CD4-positive, alpha-beta T cell (primary cell): ENCODE data around the gene BLCAP. TPM values are rescaled to one million over a fixed set of nuclear protein-coding genes. Genes with fewer than 3 reads are reported as not detected.
"Not testable (repeated sequence)": the region's sequence is repeated elsewhere in the genome, so short reads cannot be mapped to it uniquely, and the experiment has no call there.

Source experiments
- ATAC-seq: fragments of 200-7000 bp; cut with Tn5 transposase; one replicate; pipeline ENCODE4 v1.10.0; 2022; ENCODE audit warnings: mild to moderate bottlenecking; ENCODE audit not compliant: poor library complexity
- CTCF ChIA-PET: fragments of 350-600 bp; sonication (Branson Sonifier 250); formaldehyde crosslinking; loops from one replicate; lab custom pipeline; 2021; ENCODE audit warnings: antibody characterized with exemption, inconsistent platforms; lab: Charles Lee
- POLR2A ChIA-PET: fragments of 350-600 bp; sonication (Branson Sonifier 250); formaldehyde crosslinking; loops from one replicate; lab custom pipeline; 2021; ENCODE audit warnings: antibody characterized with exemption, inconsistent platforms; lab: Charles Lee
- DNase-seq, 14 experiments: peaks; one replicate each; pipeline ENCODE4 v3.0.0-alpha.2; 2013 to 2020; ENCODE audit warnings: mixed read lengths in 2 of 14
- H3K27ac ChIP-seq, 2 donors: one replicate each; pipeline versions ENCODE4 v1.5.1 to v1.7.0; 2013; ENCODE audit warnings: low read length in 2 of 2, low read depth in 1 of 2, mild to moderate bottlenecking in 1 of 2
- H3K27me3 ChIP-seq, 2 experiments: 1 replicate in 1 of 2; 2 replicates in 1 of 2; pipeline versions ENCODE4 v1.6.1 to v1.7.0; 2013; ENCODE audit warnings: low read length in 2 of 2, control low read depth in 1 of 2, mild to moderate bottlenecking in 1 of 2, moderate library complexity in 1 of 2; ENCODE audit not compliant: insufficient read depth in 2 of 2, control insufficient read depth in 1 of 2
- H3K36me3 ChIP-seq: one replicate; pipeline ENCODE4 v1.6.1; 2013; ENCODE audit warnings: low read length, control low read depth; ENCODE audit not compliant: insufficient read depth
- H3K4me1 ChIP-seq: one replicate; pipeline ENCODE4 v1.6.1; 2013; ENCODE audit warnings: low read length, control low read depth; ENCODE audit not compliant: insufficient read depth
- H3K4me3 ChIP-seq: one replicate; pipeline ENCODE4 v1.5.1; 2013; ENCODE audit warnings: mild to moderate bottlenecking, low read length, moderate library complexity
- H3K9me3 ChIP-seq, 2 experiments: 1 replicate in 1 of 2; 2 replicates in 1 of 2; pipeline versions ENCODE4 v1.6.1 to v1.7.0; 2013; ENCODE audit warnings: low read length in 2 of 2, mild to moderate bottlenecking in 2 of 2, control low read depth in 1 of 2, moderate library complexity in 1 of 2; ENCODE audit not compliant: control insufficient read depth in 1 of 2, insufficient read depth in 1 of 2
- H3K27ac Mint-ChIP-seq: one replicate; pipeline ENCODE4 v1.8.0; 2020; ENCODE audit warnings: mixed read lengths
- H3K27me3 Mint-ChIP-seq: one replicate; pipeline ENCODE4 v1.8.0; 2021; ENCODE audit warnings: mixed read lengths
- H3K36me3 Mint-ChIP-seq: one replicate; pipeline ENCODE4 v1.8.0; 2021; ENCODE audit warnings: low read depth, mixed read lengths
- H3K4me1 Mint-ChIP-seq: one replicate; pipeline ENCODE4 v1.8.0; 2021; ENCODE audit warnings: low read depth, mixed read lengths
- H3K4me3 Mint-ChIP-seq: one replicate; pipeline ENCODE4 v1.8.0; 2020; ENCODE audit warnings: mild to moderate bottlenecking, mixed read lengths
- H3K9me3 Mint-ChIP-seq: one replicate; pipeline ENCODE4 v1.8.0; 2020; ENCODE audit warnings: mixed read lengths
- CTCF ChIP-seq: fragments of 200-600 bp; IDR thresholded peaks from one replicate; pipeline ENCODE4 v1.8.0; 2022; ENCODE audit warnings: antibody characterized with exemption, mild to moderate bottlenecking
- intact Hi-C, 2 experiments: fragments of 100-400 bp; cut with DNase I in 1 of 2; cut with micrococcal nuclease in 1 of 2; formaldehyde crosslinking; loops; one replicate each; pipeline versions ENCODE4 v1.15.1 to v1.9.0; 2023 to 2025; cut with DNase I, micrococcal nuclease
- total RNA-seq, 174 experiments: library from RNA in 2 of 174; stranded (reverse) in 2 of 174; gene quantifications; one replicate each; pipeline ENCODE4 v1.2.3 and lab custom pipeline; 2021 to 2026

BLCAP gene
- total RNA-seq, 2 experiments from 2014 or later: 59.4 to 60.1 TPM

- ChIA-PET POLR2A (no interaction called here), CTCF (no interaction called here)
- Mint-ChIP-seq H3K4me3 (no peak overlapping the region), H3K4me1 (no peaks in the 10 kb centered on the region), H3K27me3 (peaks cover 31% of the 10 kb centered on the region), H3K36me3 (no peaks in the 10 kb centered on the region), H3K9me3 (no peaks in the 10 kb centered on the region), H3K27ac (no peak overlapping the region)
- H3K4me1 ChIP-seq: no peaks in the 10 kb centered on the region
- ATAC-seq (no peak), DNase-seq (no peak)
- H3K36me3 ChIP-seq: no peaks in the 10 kb centered on the region
- intact Hi-C loops: no loop called here
- H3K27me3 ChIP-seq: peaks cover 0 to 5% of the 10 kb centered on the region in 2 experiments
- no peaks in the 10 kb centered on the region for H3K9me3 ChIP-seq
- TF ChIP-seq CTCF: no peak
- no peak overlapping the region for H3K4me3 ChIP-seq
- no peak overlapping the region for H3K27ac ChIP-seq
Measured at GRCh38 chr20:37542281-37542680, 14.6 kb upstream of the BLCAP start.

- no peaks in the 10 kb centered on the region for H3K9me3 ChIP-seq
- ATAC-seq (no peak), DNase-seq (no peak)
- no peaks in the 10 kb centered on the region for H3K9me3 Mint-ChIP-seq
- peaks cover 35% of the 10 kb centered on the region for H3K27me3 Mint-ChIP-seq
- H3K4me3 Mint-ChIP-seq: no peak overlapping the region
- H3K4me3 ChIP-seq: no peak overlapping the region
- no peak overlapping the region for H3K27ac Mint-ChIP-seq
- H3K4me1 ChIP-seq: no peaks in the 10 kb centered on the region
- TF ChIP-seq CTCF: no peak
- intact Hi-C loops: no loop called here
- peaks cover 0 to 5% of the 10 kb centered on the region in 2 experiments for H3K27me3 ChIP-seq
- no peak overlapping the region for H3K27ac ChIP-seq
- POLR2A ChIA-PET: no interaction called here
- no peaks in the 10 kb centered on the region for H3K4me1 Mint-ChIP-seq
- H3K36me3 ChIP-seq: no peaks in the 10 kb centered on the region
- H3K36me3 Mint-ChIP-seq: no peaks in the 10 kb centered on the region
- CTCF ChIA-PET: no interaction called here
Measured at GRCh38 chr20:37541326-37541725, 13.7 kb upstream of the BLCAP start.

DNA sequence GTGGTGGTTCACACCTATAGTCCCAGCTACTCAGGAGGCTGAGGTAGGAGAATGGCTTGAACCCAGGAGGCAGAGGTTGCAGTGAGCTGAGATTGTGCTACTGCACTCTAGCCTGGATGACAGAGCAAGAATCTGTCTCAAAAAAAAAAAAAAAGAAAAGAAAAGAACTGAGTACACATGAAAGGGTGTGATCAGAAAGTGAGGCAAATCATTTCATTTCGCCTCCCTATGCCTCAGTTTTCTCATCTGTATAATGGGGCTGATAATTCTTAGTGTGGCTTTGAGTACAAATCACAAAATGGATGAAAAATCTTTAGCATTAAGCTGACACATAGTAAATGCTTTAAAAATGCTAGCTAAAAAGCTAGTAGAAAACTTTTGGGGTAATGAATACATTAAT lies 13.2 kb upstream of the BLCAP start:
- H3K4me3 Mint-ChIP-seq, ATAC-seq, H3K9me3 Mint-ChIP-seq, intact Hi-C loops, H3K4me1 Mint-ChIP-seq, CTCF ChIA-PET, DNase-seq, H3K4me1 ChIP-seq, H3K36me3 Mint-ChIP-seq, H3K27ac Mint-ChIP-seq, H3K27ac ChIP-seq, H3K27me3 ChIP-seq, H3K4me3 ChIP-seq, H3K36me3 ChIP-seq, H3K9me3 ChIP-seq: not testable (repeated sequence)
- peaks cover 31% of the 10 kb centered on the region for H3K27me3 Mint-ChIP-seq
- POLR2A ChIA-PET: interaction anchor here (0.7 kb wide), 1 partner anchor 319 kb away, joined by 3 read pairs; no protein-coding TSS in a partner anchor

DNA sequence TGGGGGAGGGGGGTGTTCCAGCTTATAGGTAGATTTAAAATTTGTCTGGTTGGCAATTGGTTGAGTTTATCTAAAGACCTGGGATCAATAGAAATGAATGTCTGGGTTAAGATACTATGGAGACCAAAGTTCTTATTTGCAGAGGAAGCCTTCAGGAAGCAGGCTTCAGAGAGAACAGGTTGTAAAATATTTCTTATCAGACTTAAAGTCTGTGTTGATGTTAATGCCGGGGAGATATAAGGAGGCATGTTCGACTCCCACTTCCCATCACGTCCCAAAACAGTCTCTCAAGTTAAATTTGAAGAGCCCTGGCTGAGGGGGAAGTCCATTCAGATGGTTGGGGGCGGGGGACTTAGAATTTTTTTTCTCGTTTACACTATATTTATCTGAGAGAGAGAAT lies 12.3 kb upstream of the BLCAP start:
- Histone ChIP-seq H3K27me3 (no peaks in the 10 kb centered on the region), H3K9me3 (no peaks in the 10 kb centered on the region), H3K4me3 (no peak overlapping the region), H3K36me3 (no peaks in the 10 kb centered on the region), H3K27ac (no peak overlapping the region), H3K4me1 (no peaks in the 10 kb centered on the region)
- no peak for TF ChIP-seq CTCF
- ATAC-seq: no peak
- Mint-ChIP-seq H3K4me3 (no peak overlapping the region), H3K9me3 (no peaks in the 10 kb centered on the region), H3K36me3 (no peaks in the 10 kb centered on the region), H3K27ac (no peak overlapping the region), H3K27me3 (peaks cover 30% of the 10 kb centered on the region), H3K4me1 (no peaks in the 10 kb centered on the region)
- ChIA-PET POLR2A (no interaction called here), CTCF (no interaction called here)
- intact Hi-C loops: no loop called here
- DNase-seq: no peak
